Neutrophil (primary cell): ENCODE results near the gene MESP2.

ENCODE experiments used
- H3K27ac ChIP-seq: fragments of 200-600 bp; sonication (generic); 2 replicates; pipeline ENCODE4 v1.5.1; 2016; ENCODE audit warnings: mild to moderate bottlenecking, moderate library complexity
- H3K27me3 ChIP-seq: fragments of 200-600 bp; sonication (generic); 2 replicates; pipeline ENCODE4 v1.6.0; 2016; ENCODE audit warnings: mild to moderate bottlenecking
- H3K36me3 ChIP-seq: fragments of 200-600 bp; sonication (generic); 2 replicates; pipeline ENCODE4 v1.5.1; 2017
- H3K4me1 ChIP-seq, 2 experiments: fragments of 200-600 bp in 1 of 2; sonication (generic) in 1 of 2; 1 replicate in 1 of 2; 2 replicates in 1 of 2; pipeline versions ENCODE4 v1.5.1 to v1.6.1; 2013 to 2016; ENCODE audit warnings: low read depth in 1 of 2, low read length in 1 of 2, mild to moderate bottlenecking in 1 of 2, moderate library complexity in 1 of 2; ENCODE audit not compliant: control insufficient read depth in 1 of 2, insufficient read depth in 1 of 2
- H3K4me3 ChIP-seq, 2 experiments: fragments of 200-600 bp in 1 of 2; sonication (generic) in 1 of 2; 1 replicate in 1 of 2; 2 replicates in 1 of 2; pipeline ENCODE4 v1.5.1; 2013 to 2016; ENCODE audit warnings: low read depth in 1 of 2, low read length in 1 of 2, mild to moderate bottlenecking in 1 of 2, moderate library complexity in 1 of 2
- H3K9me3 ChIP-seq: fragments of 200-600 bp; sonication (generic); 2 replicates; pipeline ENCODE4 v1.5.1; 2016
- CTCF ChIP-seq: fragments of 200-600 bp; sonication (generic); IDR thresholded peaks from 2 replicates; pipeline ENCODE4 v1.5.1; 2016; ENCODE audit warnings: antibody characterized with exemption

MESP2 gene

GRCh38 chr15:89777073-89777751 lies 1.1 kb downstream of the MESP2 start:
- H3K4me3 ChIP-seq, result peak overlapping the region; percentile 40 to 74

GRCh38 chr15:89777782-89778380 lies 1.7 kb downstream of the MESP2 start:
- TF ChIP-seq CTCF, result no peak
- Histone ChIP-seq H3K36me3 (no peaks in the 10 kb centered on the region), H3K27me3 (peaks cover 24% of the 10 kb centered on the region), H3K4me1 (peaks cover 29 to 31% of the 10 kb centered on the region in 2 experiments), H3K27ac (no peak overlapping the region), H3K4me3 (no peak overlapping the region), H3K9me3 (no peaks in the 10 kb centered on the region)

More at GRCh38 chr15:89777073-89777751, 1.1 kb downstream of the MESP2 start:
- H3K4me1 ChIP-seq, result peaks cover 29 to 31% of the 10 kb centered on the region in 2 experiments
- H3K27me3 ChIP-seq, result peaks cover 24% of the 10 kb centered on the region
- H3K9me3 ChIP-seq, result no peaks in the 10 kb centered on the region
- H3K36me3 ChIP-seq, result no peaks in the 10 kb centered on the region
- no peak overlapping the region for H3K27ac ChIP-seq
- no peak for TF ChIP-seq CTCF

- no peaks in the 10 kb centered on the region for H3K9me3 ChIP-seq
- H3K4me3 ChIP-seq, result no peak overlapping the region
- H3K27ac ChIP-seq, result no peak overlapping the region
- peaks cover 29 to 31% of the 10 kb centered on the region in 2 experiments for H3K4me1 ChIP-seq
- TF ChIP-seq CTCF, result no peak
- H3K36me3 ChIP-seq, result peaks cover 3% of the 10 kb centered on the region
- H3K27me3 ChIP-seq, result peaks cover 24% of the 10 kb centered on the region
Observed at GRCh38 chr15:89778861-89779260, 2.7 kb downstream of the MESP2 start.

- Histone ChIP-seq H3K9me3 (no peaks in the 10 kb centered on the region), H3K4me3 (no peak overlapping the region), H3K27me3 (peaks cover 22% of the 10 kb centered on the region), H3K4me1 (peaks cover 29 to 31% of the 10 kb centered on the region in 2 experiments), H3K36me3 (peaks cover 20% of the 10 kb centered on the region), H3K27ac (peak overlapping the region; percentile 62)
- no peak for TF ChIP-seq CTCF
Observed at GRCh38 chr15:89780601-89781000, 4.5 kb downstream of the MESP2 start.

GRCh38 chr15:89781055-89781454 lies 4.9 kb downstream of the MESP2 start:
- peak overlapping the region; percentile 62 for H3K27ac ChIP-seq
- H3K9me3 ChIP-seq, result no peaks in the 10 kb centered on the region
- H3K4me1 ChIP-seq, result peaks cover 27% of the 10 kb centered on the region in 2 experiments
- peaks cover 18% of the 10 kb centered on the region for H3K27me3 ChIP-seq
- peaks cover 25% of the 10 kb centered on the region for H3K36me3 ChIP-seq
- TF ChIP-seq CTCF, result no peak
- no peak overlapping the region for H3K4me3 ChIP-seq
